Measurements from ENCODE around the gene PATJ.

DNA sequence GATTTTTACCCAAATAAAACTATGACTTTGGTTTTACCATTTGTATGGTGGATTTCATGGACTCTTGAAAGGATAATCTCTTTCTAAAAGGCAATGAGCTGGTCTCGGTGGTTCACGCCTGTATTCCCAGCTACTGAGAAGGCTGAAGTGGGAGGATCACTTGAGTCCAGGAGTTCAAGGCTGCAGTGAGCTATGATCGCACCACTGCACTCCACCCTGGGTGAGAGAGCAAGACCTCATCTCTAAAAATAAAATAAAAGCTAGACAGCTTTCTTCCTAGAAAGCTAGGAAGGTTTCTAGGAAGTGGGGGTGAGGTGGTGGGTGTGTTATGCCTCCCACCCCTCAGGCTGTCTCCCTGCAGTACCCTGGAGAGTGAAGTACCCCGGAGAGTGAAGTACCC lies 398.4 kb downstream of the PATJ start:
- TF ChIP-seq, protein P1, sequence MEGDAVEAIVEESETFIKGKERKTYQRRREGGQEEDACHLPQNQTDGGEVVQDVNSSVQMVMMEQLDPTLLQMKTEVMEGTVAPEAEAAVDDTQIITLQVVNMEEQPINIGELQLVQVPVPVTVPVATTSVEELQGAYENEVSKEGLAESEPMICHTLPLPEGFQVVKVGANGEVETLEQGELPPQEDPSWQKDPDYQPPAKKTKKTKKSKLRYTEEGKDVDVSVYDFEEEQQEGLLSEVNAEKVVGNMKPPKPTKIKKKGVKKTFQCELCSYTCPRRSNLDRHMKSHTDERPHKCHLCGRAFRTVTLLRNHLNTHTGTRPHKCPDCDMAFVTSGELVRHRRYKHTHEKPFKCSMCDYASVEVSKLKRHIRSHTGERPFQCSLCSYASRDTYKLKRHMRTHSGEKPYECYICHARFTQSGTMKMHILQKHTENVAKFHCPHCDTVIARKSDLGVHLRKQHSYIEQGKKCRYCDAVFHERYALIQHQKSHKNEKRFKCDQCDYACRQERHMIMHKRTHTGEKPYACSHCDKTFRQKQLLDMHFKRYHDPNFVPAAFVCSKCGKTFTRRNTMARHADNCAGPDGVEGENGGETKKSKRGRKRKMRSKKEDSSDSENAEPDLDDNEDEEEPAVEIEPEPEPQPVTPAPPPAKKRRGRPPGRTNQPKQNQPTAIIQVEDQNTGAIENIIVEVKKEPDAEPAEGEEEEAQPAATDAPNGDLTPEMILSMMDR (IDR thresholded peaks at IDR 0.05 in 2 of 3, conservative IDR thresholded peaks at IDR 0.05 in 1 of 3; ENCODE audit: borderline replicate concordance in 1 of 3, insufficient read depth in 1 of 3, low read depth in 2 of 3, low read length in 2 of 3) = no peak
- TF ChIP-seq, protein P2, sequence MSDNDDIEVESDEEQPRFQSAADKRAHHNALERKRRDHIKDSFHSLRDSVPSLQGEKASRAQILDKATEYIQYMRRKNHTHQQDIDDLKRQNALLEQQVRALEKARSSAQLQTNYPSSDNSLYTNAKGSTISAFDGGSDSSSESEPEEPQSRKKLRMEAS (IDR thresholded peaks at IDR 0.05) = no peak
- TF ChIP-seq TCF7L2 (IDR thresholded peaks at IDR 0.05; ENCODE audit: borderline replicate concordance, extremely low read depth, insufficient read depth, insufficient read length) = no peak
- no peak for TF ChIP-seq SP1 (IDR thresholded peaks at IDR 0.05; ENCODE audit: low read depth)
